HepG2 (cell line): ENCODE measurements around the gene WNK2.

ENCODE experiments used
- CBFB ChIP-seq: sonication (generic); formaldehyde crosslinking; IDR thresholded peaks from 2 replicates; pipeline ENCODE4 v1.4.0; 2020; ENCODE audit warnings: missing genetic modification reagents
- CBX1 ChIP-seq: IDR thresholded peaks from one replicate; pipeline ENCODE4 v1.6.1; 2016; ENCODE audit warnings: antibody characterized with exemption, low read depth
- CTCF ChIP-seq: sonication (generic); formaldehyde crosslinking; IDR thresholded peaks from 2 replicates; pipeline ENCODE4 v1.5.0; 2020; ENCODE audit warnings: mild to moderate bottlenecking, missing genetic modification reagents, moderate library complexity
- ELK4 ChIP-seq: sonication (generic); formaldehyde crosslinking; IDR thresholded peaks from 2 replicates; pipeline ENCODE4 v1.9.0; 2021; ENCODE audit warnings: missing genetic modification reagents, borderline replicate concordance
- PHF5A ChIP-seq: IDR thresholded peaks from one replicate; pipeline ENCODE4 v1.6.1; 2018; ENCODE audit warnings: low read depth, missing genetic modification reagents; ENCODE audit not compliant: unreplicated experiment
- PRDM4 ChIP-seq: sonication (generic); formaldehyde crosslinking; IDR thresholded peaks from 2 replicates; pipeline ENCODE4 v1.9.0; 2021; ENCODE audit warnings: missing genetic modification reagents, borderline replicate concordance
- REXO4 ChIP-seq: sonication (generic); formaldehyde crosslinking; IDR thresholded peaks from 2 replicates; pipeline ENCODE4 v1.8.0; 2022; ENCODE audit warnings: missing genetic modification reagents, mild to moderate bottlenecking, borderline replicate concordance
- TFDP1 ChIP-seq: IDR thresholded peaks from 2 replicates; pipeline ENCODE4 v1.6.1; 2016; ENCODE audit warnings: missing compliant biosample characterization, missing genetic modification reagents, borderline replicate concordance
- ZBTB14 ChIP-seq: sonication (generic); formaldehyde crosslinking; IDR thresholded peaks from 2 replicates; pipeline ENCODE4 v1.4.0; 2020; ENCODE audit warnings: missing genetic modification reagents
- ZFP36 ChIP-seq: fragments of 150-350 bp; IDR thresholded peaks from 2 replicates; pipeline ENCODE4 v1.6.1; 2018; ENCODE audit warnings: borderline replicate concordance, low read length, low read depth; ENCODE audit not compliant: partially characterized antibody
- ZNF121 ChIP-seq: sonication (generic); formaldehyde crosslinking; IDR thresholded peaks from 2 replicates; pipeline ENCODE4 v1.5.0; 2020; ENCODE audit warnings: mild to moderate bottlenecking, missing genetic modification reagents
- ZNF354B ChIP-seq: sonication (generic); formaldehyde crosslinking; IDR thresholded peaks from 2 replicates; pipeline ENCODE4 v1.8.0; 2022; ENCODE audit warnings: mild to moderate bottlenecking, missing genetic modification reagents
- ZNF484 ChIP-seq: sonication (generic); formaldehyde crosslinking; IDR thresholded peaks from 2 replicates; pipeline ENCODE4 v1.5.1; 2020; ENCODE audit warnings: mild to moderate bottlenecking, low read depth, missing genetic modification reagents, borderline replicate concordance
- ZNF782 ChIP-seq: sonication (generic); formaldehyde crosslinking; IDR thresholded peaks from 2 replicates; pipeline ENCODE4 v1.4.0; 2020; ENCODE audit warnings: missing genetic modification reagents, mild to moderate bottlenecking, borderline replicate concordance

- TF ChIP-seq PRDM4 (CRISPR knock-in tag) (no peak), REXO4 (CRISPR knock-in tag) (no peak), ZNF782 (CRISPR knock-in tag) (no peak), ZBTB14 (no peak), PHF5A (CRISPR knock-in tag) (no peak), CTCF (CRISPR knock-in tag) (peak; percentile 28), ZNF121 (no peak), TFDP1 (CRISPR knock-in tag) (no peak), ZFP36 (no peak), CBFB (CRISPR knock-in tag) (no peak), ZNF484 (no peak), ELK4 (CRISPR knock-in tag) (no peak), CBX1 (no peak), ZNF354B (CRISPR knock-in tag) (no peak)
Observed at GRCh38 chr9:93261281-93261680, 77.3 kb downstream of the WNK2 start.
